IMR-90 (cell line): ENCODE results near the gene TSTD2. TPM values are rescaled to one million over a fixed set of nuclear protein-coding genes. Genes with fewer than 3 reads are reported as not detected.

Experiments
- ATAC-seq: fragments of 200-7000 bp; cut with Tn5 transposase; 2 replicates; pipeline ENCODE4 v1.9.1; 2020; ENCODE audit warnings: low read depth, mild to moderate bottlenecking, moderate library complexity
- BruUV-seq: library from RNA; stranded (reverse); fragments of 400-500 nt; replicated peaks from 2 replicates; lab custom pipeline; 2021; lab: Mats Ljungman, UMichigan
- CTCF ChIA-PET: fragments of 300-600 bp; formaldehyde crosslinking; extraction: SDS; loops from one replicate; lab custom pipeline; 2021; ENCODE audit warnings: antibody characterized with exemption; lab: Yijun Ruan, JAX
- POLR2A ChIA-PET: fragments of 300-600 bp; sonication (Branson Sonifier 250); formaldehyde crosslinking; loops from one replicate; lab custom pipeline; 2022; ENCODE audit warnings: antibody characterized with exemption; ENCODE audit not compliant: unreplicated experiment; lab: Charles Lee
- DNase-seq: peaks from one replicate; pipeline ENCODE4 v3.0.0; 2013
- H2AFZ ChIP-seq: replicated peaks from 2 replicates; pipeline ENCODE3; 2013; ENCODE audit warnings: low read length, mild to moderate bottlenecking; ENCODE audit not compliant: poor library complexity
- H2AK5ac ChIP-seq: 2 replicates; pipeline ENCODE4 v1.6.1; 2013; ENCODE audit warnings: low read depth, low read length, inconsistent platforms
- H2AK9ac ChIP-seq: replicated peaks from 2 replicates; pipeline ENCODE3; 2013; ENCODE audit warnings: mild to moderate bottlenecking, low read depth, low read length, moderate library complexity; ENCODE audit not compliant: poor library complexity
- H2BK120ac ChIP-seq: 2 replicates; pipeline ENCODE4 v1.6.1; 2013; ENCODE audit warnings: low read depth, low read length, inconsistent platforms
- H2BK15ac ChIP-seq: 3 replicates; pipeline ENCODE4 v1.6.1; 2013; ENCODE audit warnings: low read depth, low read length, inconsistent platforms
- H2BK20ac ChIP-seq: 2 replicates; pipeline ENCODE4 v1.6.1; 2013; ENCODE audit warnings: low read depth, mild to moderate bottlenecking, inconsistent platforms, low read length, moderate library complexity
- H2BK5ac ChIP-seq: 2 replicates; pipeline ENCODE4 v1.6.1; 2013; ENCODE audit warnings: mild to moderate bottlenecking, low read depth, low read length, inconsistent platforms; ENCODE audit not compliant: poor library complexity, severe bottlenecking
- H3K14ac ChIP-seq: replicated peaks from 2 replicates; pipeline ENCODE4 v1.6.1; 2013; ENCODE audit warnings: low read depth, low read length, inconsistent platforms
- H3K18ac ChIP-seq: 2 replicates; pipeline ENCODE4 v1.6.1; 2013; ENCODE audit warnings: low read depth, low read length, control low read depth
- H3K23ac ChIP-seq: 2 replicates; pipeline ENCODE4 v1.6.1; 2013; ENCODE audit warnings: low read depth, low read length, inconsistent platforms
- H3K27ac ChIP-seq: 2 replicates; pipeline ENCODE4 v1.5.1; 2013; ENCODE audit warnings: mild to moderate bottlenecking, control low read depth, low read length; ENCODE audit not compliant: insufficient read depth
- H3K27me3 ChIP-seq: 2 replicates; pipeline ENCODE4 v1.6.1; 2013; ENCODE audit warnings: low read length; ENCODE audit not compliant: control insufficient read depth, insufficient read depth
- H3K36me3 ChIP-seq: 2 replicates; pipeline ENCODE4 v1.6.1; 2013; ENCODE audit warnings: low read length, mixed read lengths; ENCODE audit not compliant: control insufficient read depth, insufficient read depth
- H3K4ac ChIP-seq: 2 replicates; pipeline ENCODE4 v1.6.1; 2013; ENCODE audit warnings: low read depth, low read length, inconsistent platforms
- H3K4me1 ChIP-seq: 2 replicates; pipeline ENCODE4 v1.6.1; 2013; ENCODE audit warnings: low read length, mixed read lengths; ENCODE audit not compliant: control insufficient read depth, insufficient read depth
- H3K4me2 ChIP-seq: 2 replicates; pipeline ENCODE4 v1.6.1; 2013; ENCODE audit warnings: low read depth, mild to moderate bottlenecking, control low read depth, low read length, moderate library complexity
- H3K4me3 ChIP-seq: 2 replicates; pipeline ENCODE4 v1.5.1; 2013; ENCODE audit warnings: low read depth, mild to moderate bottlenecking, control low read depth, low read length, moderate library complexity; ENCODE audit not compliant: insufficient read depth
- H3K56ac ChIP-seq: 2 replicates; pipeline ENCODE4 v1.6.1; 2013; ENCODE audit warnings: low read length, inconsistent platforms; ENCODE audit not compliant: insufficient read depth; ENCODE audit errors: extremely low read depth
- H3K79me1 ChIP-seq, 2 experiments: 2 replicates each; pipeline ENCODE4 v1.6.1; 2013; ENCODE audit warnings: low read length in 2 of 2, inconsistent platforms in 1 of 2, low read depth in 1 of 2
- H3K9ac ChIP-seq: 2 replicates; pipeline ENCODE4 v1.6.1; 2013; ENCODE audit warnings: low read depth, low read length, control low read depth
- H3K9me1 ChIP-seq: 2 replicates; pipeline ENCODE4 v1.6.1; 2013; ENCODE audit warnings: low read length, inconsistent platforms; ENCODE audit not compliant: insufficient read depth
- H3K9me3 ChIP-seq: 2 replicates; pipeline ENCODE4 v1.6.1; 2013; ENCODE audit warnings: low read length; ENCODE audit not compliant: control insufficient read depth, insufficient read depth
- H4K20me1 ChIP-seq: 2 replicates; pipeline ENCODE4 v1.6.1; 2013; ENCODE audit warnings: low read length, inconsistent platforms; ENCODE audit not compliant: insufficient read depth
- H4K5ac ChIP-seq: 2 replicates; pipeline ENCODE4 v1.6.1; 2013; ENCODE audit warnings: mild to moderate bottlenecking, low read depth, low read length, control low read depth
- H4K8ac ChIP-seq, 2 experiments: 2 replicates each; pipeline ENCODE4 v1.6.1; 2013; ENCODE audit warnings: low read depth in 2 of 2, low read length in 2 of 2, control low read depth in 1 of 2, inconsistent platforms in 1 of 2
- H4K91ac ChIP-seq: 2 replicates; pipeline ENCODE4 v1.6.1; 2013; ENCODE audit warnings: low read depth, low read length, inconsistent platforms; ENCODE audit not compliant: insufficient read depth
- MXI1 ChIP-seq: IDR thresholded peaks from 2 replicates; pipeline ENCODE4 v1.6.1; 2012; ENCODE audit warnings: low read depth, mild to moderate bottlenecking, low read length, moderate library complexity, borderline replicate concordance
- SMC3 ChIP-seq: fragments of 150-350 bp; IDR thresholded peaks from 2 replicates; pipeline ENCODE4 v1.6.1; 2016; ENCODE audit warnings: low read depth, mild to moderate bottlenecking, antibody characterized with exemption, low read length, moderate library complexity
- WGBS, 2 experiments: methylation state at CpG; one replicate each; pipeline versions ENCODE4 v1.1.5 to v1.1.7; 2013; ENCODE audit warnings: missing lambda C conversion rate in 2 of 2; ENCODE audit not compliant: insufficient read length in 1 of 2; ENCODE audit errors: extremely low coverage in 2 of 2; 5-methylcytosine and 5-hydroxymethylcytosine counted together
- dilution Hi-C: fragments of 300-500 bp; cut with HindIII; formaldehyde crosslinking; loops from one replicate; pipeline ENCODE4 v1.14.3; 2018; ENCODE audit warnings: low sequenced_read_pairs; ENCODE audit not compliant: unreplicated experiment
- in situ Hi-C: fragments of 300-500 bp; cut with MboI; formaldehyde crosslinking; loops from 3 replicates; pipeline ENCODE4 v1.14.3; 2019; ENCODE audit warnings: low sequenced_read_pairs, inconsistent platforms, mixed read lengths
- intact Hi-C: fragments of 100-400 bp; cut with micrococcal nuclease; formaldehyde crosslinking; loops from 2 replicates; pipeline ENCODE4 v1.10.0; 2022
- polyA plus RNA-seq, 3 experiments: library from polyadenylated mRNA; depleted of rRNA; stranded (reverse); fragments of >200 nt; gene quantifications; 2 replicates each; pipeline ENCODE4 v1.2.3, GENCODE V29; 2012; ENCODE audit warnings: low replicate concordance in 1 of 3
- total RNA-seq: library from RNA; depleted of rRNA; stranded (reverse); fragments of >200 nt; gene quantifications from 2 replicates; pipeline ENCODE4 v1.2.3, GENCODE V29; 2012

The TSTD2 gene
- total and polyA plus RNA-seq, 2 of the 4 experiments (the other 2 are of a cell fraction) = 11.2 to 16.3 TPM

DNA sequence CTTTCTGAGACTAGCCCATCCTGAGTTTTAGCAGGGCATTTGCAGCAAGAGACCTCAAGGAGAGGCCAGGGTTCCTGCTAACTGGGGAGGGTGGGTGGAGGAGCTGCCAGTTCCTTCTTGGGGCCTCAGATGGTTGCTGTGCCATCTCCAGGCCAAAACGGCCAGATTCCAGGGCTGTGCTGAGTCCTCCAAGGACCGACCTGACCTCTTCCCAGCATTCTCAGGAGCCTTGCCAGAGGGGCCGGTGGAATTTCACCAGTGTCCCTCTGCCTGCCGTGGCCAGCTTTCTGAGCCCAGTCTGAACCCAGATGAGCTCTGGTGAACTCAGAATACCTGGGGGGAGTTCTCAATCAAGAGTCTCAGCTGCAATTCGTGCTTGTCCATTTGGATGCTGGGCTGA is 54.3 kb downstream of the TSTD2 start:
- Histone ChIP-seq H2BK20ac (no peak overlapping the region), H3K14ac (no peak overlapping the region), H3K56ac (no peak overlapping the region), H3K4ac (no peak overlapping the region), H2AFZ (peak overlapping the region; percentile 5), H3K9me3 (no peaks in the 10 kb centered on the region), H3K27ac (no peak overlapping the region), H3K18ac (no peak overlapping the region), H2BK120ac (no peak overlapping the region), H3K4me1 (no peaks in the 10 kb centered on the region), H3K36me3 (peaks cover 2% of the 10 kb centered on the region; the same call in 1 of the 2 replicates), H2BK15ac (no peak overlapping the region), H3K79me1 (no peaks in the 10 kb centered on the region), H3K23ac (no peak overlapping the region), H4K20me1 (no peaks in the 10 kb centered on the region), H3K9ac (no peak overlapping the region), H3K4me2 (no peak overlapping the region), H2AK9ac (peak overlapping the region; percentile 72), H3K4me3 (no peak overlapping the region), H2BK5ac (no peak overlapping the region), H3K9me1 (no peaks in the 10 kb centered on the region; the same call in 1 of the 2 replicates), H3K27me3 (peaks cover 1% of the 10 kb centered on the region; the same call in 1 of the 2 replicates), H4K5ac (no peak overlapping the region), H4K91ac (no peak overlapping the region), H4K8ac (no peak overlapping the region), H2AK5ac (no peak overlapping the region)
- TF ChIP-seq SMC3 = no peak
- no peak for TF ChIP-seq MXI1
- BruUV-seq = no TSS peak
- dilution Hi-C loops = no loop called here
- ATAC-seq (no peak), DNase-seq (no peak)
- intact Hi-C loops = no loop called here
- ChIA-PET CTCF (no interaction called here), POLR2A (no interaction called here)
- in situ Hi-C loops = no loop called here
- WGBS, 2 experiments = 86% methylated on average over 2 of the region's 5 CpGs; no CpG with 5 or more reads in 1 of the 2 experiments
